ENCODE measurements around the gene FANCF. TPM values are rescaled to one million over a fixed set of nuclear protein-coding genes. Genes with fewer than 3 reads are reported as not detected.

The FANCF gene
- total RNA-seq, 1 experiment from 2014 or later: 23.0 TPM

DNA sequence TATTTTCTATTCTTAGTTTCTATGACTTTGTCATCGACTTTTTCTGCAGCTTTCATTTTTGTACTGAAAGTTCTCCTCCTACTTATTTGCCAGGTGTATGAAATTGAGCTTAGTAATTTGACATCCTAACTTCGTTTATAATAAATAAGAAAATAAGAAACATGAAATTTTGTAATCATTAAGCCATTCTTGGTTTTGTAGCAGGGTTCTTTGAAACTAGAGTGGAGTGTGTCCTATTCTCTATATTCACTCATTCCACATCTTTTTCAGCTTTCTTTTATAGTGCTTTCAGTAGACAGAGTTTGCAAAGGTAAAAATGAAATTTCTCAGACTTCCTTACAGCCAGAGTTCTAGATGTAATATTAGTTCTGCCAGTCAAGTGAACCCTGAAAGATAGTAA is 47.8 kb downstream of the FANCF start:
- no peak for TF ChIP-seq MXD4 (CRISPR knock-in tag; IDR thresholded peaks at IDR 0.05; ENCODE audit: borderline replicate concordance)
- TF ChIP-seq, protein P1, sequence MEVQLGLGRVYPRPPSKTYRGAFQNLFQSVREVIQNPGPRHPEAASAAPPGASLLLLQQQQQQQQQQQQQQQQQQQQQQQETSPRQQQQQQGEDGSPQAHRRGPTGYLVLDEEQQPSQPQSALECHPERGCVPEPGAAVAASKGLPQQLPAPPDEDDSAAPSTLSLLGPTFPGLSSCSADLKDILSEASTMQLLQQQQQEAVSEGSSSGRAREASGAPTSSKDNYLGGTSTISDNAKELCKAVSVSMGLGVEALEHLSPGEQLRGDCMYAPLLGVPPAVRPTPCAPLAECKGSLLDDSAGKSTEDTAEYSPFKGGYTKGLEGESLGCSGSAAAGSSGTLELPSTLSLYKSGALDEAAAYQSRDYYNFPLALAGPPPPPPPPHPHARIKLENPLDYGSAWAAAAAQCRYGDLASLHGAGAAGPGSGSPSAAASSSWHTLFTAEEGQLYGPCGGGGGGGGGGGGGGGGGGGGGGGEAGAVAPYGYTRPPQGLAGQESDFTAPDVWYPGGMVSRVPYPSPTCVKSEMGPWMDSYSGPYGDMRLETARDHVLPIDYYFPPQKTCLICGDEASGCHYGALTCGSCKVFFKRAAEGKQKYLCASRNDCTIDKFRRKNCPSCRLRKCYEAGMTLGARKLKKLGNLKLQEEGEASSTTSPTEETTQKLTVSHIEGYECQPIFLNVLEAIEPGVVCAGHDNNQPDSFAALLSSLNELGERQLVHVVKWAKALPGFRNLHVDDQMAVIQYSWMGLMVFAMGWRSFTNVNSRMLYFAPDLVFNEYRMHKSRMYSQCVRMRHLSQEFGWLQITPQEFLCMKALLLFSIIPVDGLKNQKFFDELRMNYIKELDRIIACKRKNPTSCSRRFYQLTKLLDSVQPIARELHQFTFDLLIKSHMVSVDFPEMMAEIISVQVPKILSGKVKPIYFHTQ (CRISPR knock-in tag; IDR thresholded peaks at IDR 0.05): no peak
- TF ChIP-seq, protein P2, sequence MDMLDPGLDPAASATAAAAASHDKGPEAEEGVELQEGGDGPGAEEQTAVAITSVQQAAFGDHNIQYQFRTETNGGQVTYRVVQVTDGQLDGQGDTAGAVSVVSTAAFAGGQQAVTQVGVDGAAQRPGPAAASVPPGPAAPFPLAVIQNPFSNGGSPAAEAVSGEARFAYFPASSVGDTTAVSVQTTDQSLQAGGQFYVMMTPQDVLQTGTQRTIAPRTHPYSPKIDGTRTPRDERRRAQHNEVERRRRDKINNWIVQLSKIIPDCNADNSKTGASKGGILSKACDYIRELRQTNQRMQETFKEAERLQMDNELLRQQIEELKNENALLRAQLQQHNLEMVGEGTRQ (CRISPR knock-in tag; IDR thresholded peaks at IDR 0.05): no peak
- TF ChIP-seq EMX1 (CRISPR knock-in tag; IDR thresholded peaks at IDR 0.05): no peak
- no peak for TF ChIP-seq NFATC4 (CRISPR knock-in tag; IDR thresholded peaks at IDR 0.05)
- TF ChIP-seq CREM (CRISPR knock-in tag; IDR thresholded peaks at IDR 0.05): no peak
- no peak for TF ChIP-seq SP1 (CRISPR knock-in tag; conservative IDR thresholded peaks at IDR 0.05)
- no peak for TF ChIP-seq CBFB (CRISPR knock-in tag; IDR thresholded peaks at IDR 0.05; ENCODE audit: low read depth)
- no peak for TF ChIP-seq ZNF232 (CRISPR knock-in tag; IDR thresholded peaks at IDR 0.05)
- TF ChIP-seq, protein P3, sequence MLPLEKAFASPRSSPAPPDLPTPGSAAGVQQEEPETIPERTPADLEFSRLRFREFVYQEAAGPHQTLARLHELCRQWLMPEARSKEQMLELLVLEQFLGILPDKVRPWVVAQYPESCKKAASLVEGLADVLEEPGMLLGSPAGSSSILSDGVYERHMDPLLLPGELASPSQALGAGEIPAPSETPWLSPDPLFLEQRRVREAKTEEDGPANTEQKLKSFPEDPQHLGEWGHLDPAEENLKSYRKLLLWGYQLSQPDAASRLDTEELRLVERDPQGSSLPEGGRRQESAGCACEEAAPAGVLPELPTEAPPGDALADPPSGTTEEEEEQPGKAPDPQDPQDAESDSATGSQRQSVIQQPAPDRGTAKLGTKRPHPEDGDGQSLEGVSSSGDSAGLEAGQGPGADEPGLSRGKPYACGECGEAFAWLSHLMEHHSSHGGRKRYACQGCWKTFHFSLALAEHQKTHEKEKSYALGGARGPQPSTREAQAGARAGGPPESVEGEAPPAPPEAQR (CRISPR knock-in tag; IDR thresholded peaks at IDR 0.05): no peak
- TF ChIP-seq, protein P4, sequence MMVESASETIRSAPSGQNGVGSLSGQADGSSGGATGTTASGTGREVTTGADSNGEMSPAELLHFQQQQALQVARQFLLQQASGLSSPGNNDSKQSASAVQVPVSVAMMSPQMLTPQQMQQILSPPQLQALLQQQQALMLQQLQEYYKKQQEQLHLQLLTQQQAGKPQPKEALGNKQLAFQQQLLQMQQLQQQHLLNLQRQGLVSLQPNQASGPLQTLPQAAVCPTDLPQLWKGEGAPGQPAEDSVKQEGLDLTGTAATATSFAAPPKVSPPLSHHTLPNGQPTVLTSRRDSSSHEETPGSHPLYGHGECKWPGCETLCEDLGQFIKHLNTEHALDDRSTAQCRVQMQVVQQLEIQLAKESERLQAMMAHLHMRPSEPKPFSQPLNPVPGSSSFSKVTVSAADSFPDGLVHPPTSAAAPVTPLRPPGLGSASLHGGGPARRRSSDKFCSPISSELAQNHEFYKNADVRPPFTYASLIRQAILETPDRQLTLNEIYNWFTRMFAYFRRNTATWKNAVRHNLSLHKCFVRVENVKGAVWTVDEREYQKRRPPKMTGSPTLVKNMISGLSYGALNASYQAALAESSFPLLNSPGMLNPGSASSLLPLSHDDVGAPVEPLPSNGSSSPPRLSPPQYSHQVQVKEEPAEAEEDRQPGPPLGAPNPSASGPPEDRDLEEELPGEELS (CRISPR knock-in tag; IDR thresholded peaks at IDR 0.05): no peak
- no peak for TF ChIP-seq ZNF317 (CRISPR knock-in tag; IDR thresholded peaks at IDR 0.05; ENCODE audit: borderline replicate concordance, low read depth)
- TF ChIP-seq, protein P5, sequence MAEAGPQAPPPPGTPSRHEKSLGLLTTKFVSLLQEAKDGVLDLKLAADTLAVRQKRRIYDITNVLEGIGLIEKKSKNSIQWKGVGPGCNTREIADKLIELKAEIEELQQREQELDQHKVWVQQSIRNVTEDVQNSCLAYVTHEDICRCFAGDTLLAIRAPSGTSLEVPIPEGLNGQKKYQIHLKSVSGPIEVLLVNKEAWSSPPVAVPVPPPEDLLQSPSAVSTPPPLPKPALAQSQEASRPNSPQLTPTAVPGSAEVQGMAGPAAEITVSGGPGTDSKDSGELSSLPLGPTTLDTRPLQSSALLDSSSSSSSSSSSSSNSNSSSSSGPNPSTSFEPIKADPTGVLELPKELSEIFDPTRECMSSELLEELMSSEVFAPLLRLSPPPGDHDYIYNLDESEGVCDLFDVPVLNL (CRISPR knock-in tag; IDR thresholded peaks at IDR 0.05; ENCODE audit: borderline replicate concordance, low read depth): no peak
- no peak for TF ChIP-seq ZBTB21 (CRISPR knock-in tag; IDR thresholded peaks at IDR 0.05; ENCODE audit: borderline replicate concordance)
- no peak for TF ChIP-seq ESRRA (CRISPR knock-in tag; IDR thresholded peaks at IDR 0.05; ENCODE audit: borderline replicate concordance)
- TF ChIP-seq ZNF396 (CRISPR knock-in tag; IDR thresholded peaks at IDR 0.05; ENCODE audit: borderline replicate concordance): no peak
- TF ChIP-seq, protein P6, sequence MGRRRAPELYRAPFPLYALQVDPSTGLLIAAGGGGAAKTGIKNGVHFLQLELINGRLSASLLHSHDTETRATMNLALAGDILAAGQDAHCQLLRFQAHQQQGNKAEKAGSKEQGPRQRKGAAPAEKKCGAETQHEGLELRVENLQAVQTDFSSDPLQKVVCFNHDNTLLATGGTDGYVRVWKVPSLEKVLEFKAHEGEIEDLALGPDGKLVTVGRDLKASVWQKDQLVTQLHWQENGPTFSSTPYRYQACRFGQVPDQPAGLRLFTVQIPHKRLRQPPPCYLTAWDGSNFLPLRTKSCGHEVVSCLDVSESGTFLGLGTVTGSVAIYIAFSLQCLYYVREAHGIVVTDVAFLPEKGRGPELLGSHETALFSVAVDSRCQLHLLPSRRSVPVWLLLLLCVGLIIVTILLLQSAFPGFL (CRISPR knock-in tag; IDR thresholded peaks at IDR 0.05; ENCODE audit: borderline replicate concordance): no peak
- no peak for TF ChIP-seq ZNF219 (CRISPR knock-in tag; IDR thresholded peaks at IDR 0.05; ENCODE audit: borderline replicate concordance)
- TF ChIP-seq, protein P7, sequence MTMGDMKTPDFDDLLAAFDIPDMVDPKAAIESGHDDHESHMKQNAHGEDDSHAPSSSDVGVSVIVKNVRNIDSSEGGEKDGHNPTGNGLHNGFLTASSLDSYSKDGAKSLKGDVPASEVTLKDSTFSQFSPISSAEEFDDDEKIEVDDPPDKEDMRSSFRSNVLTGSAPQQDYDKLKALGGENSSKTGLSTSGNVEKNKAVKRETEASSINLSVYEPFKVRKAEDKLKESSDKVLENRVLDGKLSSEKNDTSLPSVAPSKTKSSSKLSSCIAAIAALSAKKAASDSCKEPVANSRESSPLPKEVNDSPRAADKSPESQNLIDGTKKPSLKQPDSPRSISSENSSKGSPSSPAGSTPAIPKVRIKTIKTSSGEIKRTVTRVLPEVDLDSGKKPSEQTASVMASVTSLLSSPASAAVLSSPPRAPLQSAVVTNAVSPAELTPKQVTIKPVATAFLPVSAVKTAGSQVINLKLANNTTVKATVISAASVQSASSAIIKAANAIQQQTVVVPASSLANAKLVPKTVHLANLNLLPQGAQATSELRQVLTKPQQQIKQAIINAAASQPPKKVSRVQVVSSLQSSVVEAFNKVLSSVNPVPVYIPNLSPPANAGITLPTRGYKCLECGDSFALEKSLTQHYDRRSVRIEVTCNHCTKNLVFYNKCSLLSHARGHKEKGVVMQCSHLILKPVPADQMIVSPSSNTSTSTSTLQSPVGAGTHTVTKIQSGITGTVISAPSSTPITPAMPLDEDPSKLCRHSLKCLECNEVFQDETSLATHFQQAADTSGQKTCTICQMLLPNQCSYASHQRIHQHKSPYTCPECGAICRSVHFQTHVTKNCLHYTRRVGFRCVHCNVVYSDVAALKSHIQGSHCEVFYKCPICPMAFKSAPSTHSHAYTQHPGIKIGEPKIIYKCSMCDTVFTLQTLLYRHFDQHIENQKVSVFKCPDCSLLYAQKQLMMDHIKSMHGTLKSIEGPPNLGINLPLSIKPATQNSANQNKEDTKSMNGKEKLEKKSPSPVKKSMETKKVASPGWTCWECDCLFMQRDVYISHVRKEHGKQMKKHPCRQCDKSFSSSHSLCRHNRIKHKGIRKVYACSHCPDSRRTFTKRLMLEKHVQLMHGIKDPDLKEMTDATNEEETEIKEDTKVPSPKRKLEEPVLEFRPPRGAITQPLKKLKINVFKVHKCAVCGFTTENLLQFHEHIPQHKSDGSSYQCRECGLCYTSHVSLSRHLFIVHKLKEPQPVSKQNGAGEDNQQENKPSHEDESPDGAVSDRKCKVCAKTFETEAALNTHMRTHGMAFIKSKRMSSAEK (CRISPR knock-in tag; IDR thresholded peaks at IDR 0.05; ENCODE audit: borderline replicate concordance): no peak
- no peaks in the 10 kb centered on the region for H3K9me3 Mint-ChIP-seq
- H3K27me3 Mint-ChIP-seq (ENCODE audit: low read depth): no peaks in the 10 kb centered on the region
- ChIA-PET CTCF (no interaction called here), POLR2A (no interaction called here)
- H3K4me3 Mint-ChIP-seq: no peak overlapping the region
- no peak overlapping the region for H3K27ac Mint-ChIP-seq
- ATAC-seq (no peak), DNase-seq (ENCODE audit: low spot score) (no peak)
- no peaks in the 10 kb centered on the region for H3K36me3 Mint-ChIP-seq
- no peaks in the 10 kb centered on the region for H3K4me1 Mint-ChIP-seq
